ENCODE data around the gene TXNRD1. TPM values are rescaled to one million over a fixed set of nuclear protein-coding genes. Genes with fewer than 3 reads are reported as not detected.

The TXNRD1 gene
- total RNA-seq, 4 donors from 2014 or later: 33.1 to 52.1 (median 39.4) TPM

DNA sequence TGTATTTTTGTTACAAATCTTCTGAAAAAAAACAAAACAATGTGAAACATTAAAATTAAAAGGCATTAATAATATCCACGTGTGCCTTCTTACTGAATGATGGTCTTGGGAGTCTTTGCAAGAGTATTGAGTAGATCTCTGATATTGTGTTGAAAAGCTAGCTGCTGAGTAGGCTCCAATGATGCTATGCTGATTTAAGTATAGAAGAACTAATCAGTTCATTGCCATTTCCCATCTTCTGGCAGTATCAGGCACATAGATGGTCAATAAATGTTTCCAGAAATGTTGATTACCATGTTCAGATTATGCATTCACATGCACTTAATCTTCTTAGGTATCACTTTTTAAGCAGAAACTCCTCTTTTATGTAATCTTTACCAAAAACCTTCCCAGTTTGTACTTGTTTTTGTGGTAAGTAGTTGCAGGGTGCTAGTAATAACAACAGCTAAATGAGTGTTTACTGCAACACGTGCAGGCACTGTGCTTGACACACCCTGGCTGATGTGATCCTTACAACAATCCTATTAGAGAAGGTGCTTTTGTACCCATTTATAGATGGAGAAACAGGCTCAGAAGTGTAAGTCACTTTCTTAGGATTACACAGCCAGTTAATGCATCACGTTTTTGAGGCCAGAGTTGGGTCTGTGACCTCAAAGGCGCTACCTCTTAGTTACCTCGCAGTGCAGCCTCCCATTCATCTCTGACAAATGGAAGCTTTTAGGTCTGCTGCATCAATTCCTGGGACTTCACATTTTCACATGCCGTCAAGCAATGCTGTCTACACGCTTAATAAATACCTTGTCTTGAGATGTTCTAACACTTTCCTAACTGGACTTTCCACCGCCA is 134.9 kb downstream of the TXNRD1 start:
- WGBS: 89% methylated on average over 8 of the region's 8 CpGs
- no peaks in the 10 kb centered on the region for H3K9me3 ChIP-seq
- peaks cover 58% of the 10 kb centered on the region for H3K36me3 ChIP-seq

DNA sequence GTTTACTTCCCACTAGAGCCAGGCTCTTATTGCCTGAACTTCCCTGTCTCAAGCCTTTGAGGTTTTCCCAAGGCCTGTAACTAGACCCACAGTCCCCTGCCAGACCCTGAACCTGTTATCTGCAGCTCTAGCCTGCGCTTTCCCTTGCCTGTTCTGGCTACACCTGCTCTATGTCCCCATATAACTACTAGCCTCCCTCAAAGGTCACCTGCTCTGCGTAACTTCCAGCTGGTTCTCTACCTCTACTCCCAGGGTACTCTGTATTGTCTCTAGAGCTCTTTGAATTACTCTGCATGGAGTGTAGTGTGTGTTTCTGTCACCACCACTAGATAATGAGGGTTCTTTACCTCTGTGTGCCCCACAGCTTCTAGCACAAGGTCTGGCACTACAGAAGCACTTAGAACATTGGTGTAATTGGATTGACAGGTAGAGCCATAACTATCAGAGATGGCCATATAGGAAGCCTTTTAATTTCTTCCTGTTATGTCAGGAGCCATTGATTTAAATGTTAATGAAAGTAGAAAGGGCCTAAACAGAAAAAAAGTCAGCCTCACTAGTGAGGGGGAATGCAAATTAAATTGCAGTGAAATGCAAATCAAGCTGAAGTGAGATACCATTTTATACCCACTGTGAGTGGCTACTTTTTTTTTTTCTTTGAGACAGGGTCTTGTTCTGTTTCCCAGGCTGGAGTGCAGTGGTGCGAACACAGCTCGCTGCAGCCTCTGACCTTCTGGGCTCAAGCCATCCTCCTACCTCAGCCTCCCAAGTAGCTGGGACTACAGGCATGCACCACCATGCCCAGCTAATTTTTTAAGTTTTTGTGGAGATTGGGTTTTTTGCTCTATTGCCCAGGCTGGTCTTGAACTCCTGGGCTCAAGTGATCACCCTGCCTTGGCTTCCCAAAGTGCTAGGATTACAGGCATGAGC is 135.7 kb downstream of the TXNRD1 start:
- Histone ChIP-seq H3K27me3 (no peaks in the 10 kb centered on the region), H3K36me3 (peaks cover 49% of the 10 kb centered on the region), H3K9me3 (no peaks in the 10 kb centered on the region), H3K27ac (no peak overlapping the region), H3K4me1 (no peaks in the 10 kb centered on the region), H3K4me3 (no peak overlapping the region)
- no peak for DNase-seq (ENCODE audit: low spot score in 2 of 2)
- TF ChIP-seq, protein P1, sequence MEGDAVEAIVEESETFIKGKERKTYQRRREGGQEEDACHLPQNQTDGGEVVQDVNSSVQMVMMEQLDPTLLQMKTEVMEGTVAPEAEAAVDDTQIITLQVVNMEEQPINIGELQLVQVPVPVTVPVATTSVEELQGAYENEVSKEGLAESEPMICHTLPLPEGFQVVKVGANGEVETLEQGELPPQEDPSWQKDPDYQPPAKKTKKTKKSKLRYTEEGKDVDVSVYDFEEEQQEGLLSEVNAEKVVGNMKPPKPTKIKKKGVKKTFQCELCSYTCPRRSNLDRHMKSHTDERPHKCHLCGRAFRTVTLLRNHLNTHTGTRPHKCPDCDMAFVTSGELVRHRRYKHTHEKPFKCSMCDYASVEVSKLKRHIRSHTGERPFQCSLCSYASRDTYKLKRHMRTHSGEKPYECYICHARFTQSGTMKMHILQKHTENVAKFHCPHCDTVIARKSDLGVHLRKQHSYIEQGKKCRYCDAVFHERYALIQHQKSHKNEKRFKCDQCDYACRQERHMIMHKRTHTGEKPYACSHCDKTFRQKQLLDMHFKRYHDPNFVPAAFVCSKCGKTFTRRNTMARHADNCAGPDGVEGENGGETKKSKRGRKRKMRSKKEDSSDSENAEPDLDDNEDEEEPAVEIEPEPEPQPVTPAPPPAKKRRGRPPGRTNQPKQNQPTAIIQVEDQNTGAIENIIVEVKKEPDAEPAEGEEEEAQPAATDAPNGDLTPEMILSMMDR (IDR thresholded peaks at IDR 0.05): no peak
- TF ChIP-seq POLR2A (IDR thresholded peaks at IDR 0.05) (no peak), POLR2AphosphoS5 (IDR thresholded peaks at IDR 0.05) (no peak), EP300 (IDR thresholded peaks at IDR 0.05) (no peak)
- 98% methylated on average over 4 of the region's 4 CpGs for WGBS

More for the DNA sequence above, 134.9 kb downstream of the TXNRD1 start:
- no peaks in the 10 kb centered on the region for H3K27me3 ChIP-seq
- no peak for DNase-seq (ENCODE audit: low spot score in 2 of 2)
- H3K4me1 ChIP-seq: no peaks in the 10 kb centered on the region
- H3K4me3 ChIP-seq: no peak overlapping the region
- H3K27ac ChIP-seq: no peak overlapping the region
- no peak for TF ChIP-seq POLR2AphosphoS5 (IDR thresholded peaks at IDR 0.05)
- TF ChIP-seq EP300 (IDR thresholded peaks at IDR 0.05): no peak
- TF ChIP-seq POLR2A (IDR thresholded peaks at IDR 0.05): no peak
- TF ChIP-seq, protein P1 (IDR thresholded peaks at IDR 0.05): no peak

DNA sequence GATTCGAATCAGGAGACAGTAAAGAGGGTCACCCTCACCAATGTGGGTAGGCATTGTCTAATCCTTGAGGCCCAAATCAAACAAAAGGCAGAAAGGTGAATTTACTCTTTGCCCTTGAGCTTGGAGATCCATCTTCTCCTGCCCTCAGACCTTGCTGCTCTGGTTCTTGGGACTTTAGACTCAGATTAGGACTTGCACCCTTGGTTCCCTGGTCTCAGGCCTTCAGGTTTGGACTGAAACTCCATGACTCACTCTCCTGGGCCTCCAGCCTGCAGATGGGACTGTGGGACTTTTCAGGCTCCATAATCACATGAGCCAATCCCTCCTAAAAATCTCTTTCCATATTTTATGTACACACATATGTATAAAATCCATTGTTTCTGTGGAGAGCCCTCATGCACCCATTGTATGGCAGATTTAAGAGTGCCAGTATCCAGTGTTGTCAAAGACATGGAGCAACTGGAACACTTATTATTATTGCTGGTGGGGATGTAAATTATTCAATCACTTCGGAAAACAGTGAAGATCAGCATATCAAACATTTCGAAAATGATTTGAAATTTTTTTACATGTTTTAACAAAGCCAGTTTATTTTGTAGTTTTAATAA is 136.6 kb downstream of the TXNRD1 start:
- Histone ChIP-seq H3K27ac (no peak overlapping the region), H3K4me3 (no peak overlapping the region), H3K27me3 (no peaks in the 10 kb centered on the region), H3K9me3 (no peaks in the 10 kb centered on the region), H3K36me3 (peaks cover 44% of the 10 kb centered on the region), H3K4me1 (no peaks in the 10 kb centered on the region)
- TF ChIP-seq, protein P1 (IDR thresholded peaks at IDR 0.05): no peak
- no peak for TF ChIP-seq POLR2AphosphoS5 (IDR thresholded peaks at IDR 0.05)
- no peak for TF ChIP-seq EP300 (IDR thresholded peaks at IDR 0.05)
- TF ChIP-seq POLR2A (IDR thresholded peaks at IDR 0.05): no peak
- no peak for DNase-seq (ENCODE audit: low spot score in 2 of 2)
- 87% methylated on average over 3 of the region's 3 CpGs for whole genome bisulfite sequencing

DNA sequence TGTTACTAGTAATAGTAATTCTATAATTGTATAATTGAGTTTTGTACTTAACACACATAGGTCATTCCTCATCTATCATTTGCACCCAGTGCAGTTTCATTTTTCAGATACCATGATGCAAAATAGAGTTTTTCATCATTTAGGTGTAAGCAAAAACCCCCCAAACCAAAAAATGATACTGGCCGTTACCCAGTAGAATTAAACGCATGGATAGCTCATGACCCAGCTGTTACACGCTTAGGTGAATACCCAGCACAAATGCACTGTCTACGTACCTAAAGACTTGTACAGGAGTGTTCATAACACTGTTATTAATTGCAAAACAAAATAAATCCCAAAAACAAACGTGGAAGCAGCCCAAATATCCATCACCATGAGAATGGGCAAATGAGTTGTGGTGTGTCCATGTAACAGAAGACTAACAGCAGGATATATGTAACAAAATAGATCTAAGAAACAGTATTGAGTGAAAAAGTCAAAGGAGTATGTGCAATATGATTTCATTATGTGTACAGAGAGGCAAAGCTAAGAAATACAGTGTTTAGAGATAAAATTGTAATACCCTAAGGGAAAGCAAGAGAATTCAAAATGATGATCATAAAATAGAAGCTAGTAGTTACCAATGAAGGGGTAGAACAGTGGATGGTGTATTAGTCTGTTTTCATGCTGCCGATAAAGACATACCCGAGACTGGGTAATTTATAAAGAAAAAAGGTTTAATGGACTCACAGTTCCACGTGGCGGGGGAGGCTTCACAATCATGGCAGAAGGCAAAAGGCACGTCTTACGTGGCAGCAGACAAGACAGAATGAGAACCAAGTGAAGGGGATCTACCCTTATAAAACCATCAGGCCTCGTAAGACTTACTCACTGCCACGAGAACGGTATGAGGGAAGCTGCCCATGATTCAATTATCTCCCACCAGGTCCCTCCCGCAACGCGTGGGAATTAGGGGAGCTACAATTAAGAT is 137.7 kb downstream of the TXNRD1 start:
- Histone ChIP-seq H3K36me3 (peaks cover 33% of the 10 kb centered on the region), H3K9me3 (no peaks in the 10 kb centered on the region), H3K4me3 (no peak overlapping the region), H3K27ac (no peak overlapping the region), H3K4me1 (no peaks in the 10 kb centered on the region), H3K27me3 (no peaks in the 10 kb centered on the region)
- WGBS: 91% methylated on average over 17 of the region's 17 CpGs
- TF ChIP-seq, protein P1 (IDR thresholded peaks at IDR 0.05): no peak
- DNase-seq (ENCODE audit: low spot score in 2 of 2): no peak
